ENCODE measurements around the gene ST3GAL6. TPM values are rescaled to one million over a fixed set of nuclear protein-coding genes. Genes with fewer than 3 reads are reported as not detected.

Gene ST3GAL6
- total and polyA plus RNA-seq, 10 of the 15 experiments (the other 5 are each of a cell fraction or from before 2014, with no cell fraction given): 19.5 to 41.2 (median 37.4) TPM

DNA sequence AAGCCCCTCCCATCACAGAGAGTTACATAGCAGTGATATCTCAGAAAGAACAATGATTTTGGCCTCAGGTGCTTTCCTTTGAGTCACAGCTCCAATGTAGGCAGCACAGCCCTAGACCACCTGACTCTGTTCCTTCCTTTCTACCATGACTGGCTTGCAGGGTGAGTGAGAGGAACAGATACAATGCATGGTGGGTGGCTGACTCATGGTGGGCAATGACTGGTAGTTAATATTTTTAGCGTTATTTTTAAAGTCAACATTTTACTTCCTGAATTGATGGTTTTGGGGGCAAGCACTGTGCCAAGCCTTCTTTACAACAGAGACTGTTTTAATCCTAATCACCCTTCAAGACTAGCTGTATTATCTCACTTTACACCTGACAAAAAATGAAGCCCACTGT, 32.8 kb upstream of the ST3GAL6 start (continued):
- TF ChIP-seq, protein P1, sequence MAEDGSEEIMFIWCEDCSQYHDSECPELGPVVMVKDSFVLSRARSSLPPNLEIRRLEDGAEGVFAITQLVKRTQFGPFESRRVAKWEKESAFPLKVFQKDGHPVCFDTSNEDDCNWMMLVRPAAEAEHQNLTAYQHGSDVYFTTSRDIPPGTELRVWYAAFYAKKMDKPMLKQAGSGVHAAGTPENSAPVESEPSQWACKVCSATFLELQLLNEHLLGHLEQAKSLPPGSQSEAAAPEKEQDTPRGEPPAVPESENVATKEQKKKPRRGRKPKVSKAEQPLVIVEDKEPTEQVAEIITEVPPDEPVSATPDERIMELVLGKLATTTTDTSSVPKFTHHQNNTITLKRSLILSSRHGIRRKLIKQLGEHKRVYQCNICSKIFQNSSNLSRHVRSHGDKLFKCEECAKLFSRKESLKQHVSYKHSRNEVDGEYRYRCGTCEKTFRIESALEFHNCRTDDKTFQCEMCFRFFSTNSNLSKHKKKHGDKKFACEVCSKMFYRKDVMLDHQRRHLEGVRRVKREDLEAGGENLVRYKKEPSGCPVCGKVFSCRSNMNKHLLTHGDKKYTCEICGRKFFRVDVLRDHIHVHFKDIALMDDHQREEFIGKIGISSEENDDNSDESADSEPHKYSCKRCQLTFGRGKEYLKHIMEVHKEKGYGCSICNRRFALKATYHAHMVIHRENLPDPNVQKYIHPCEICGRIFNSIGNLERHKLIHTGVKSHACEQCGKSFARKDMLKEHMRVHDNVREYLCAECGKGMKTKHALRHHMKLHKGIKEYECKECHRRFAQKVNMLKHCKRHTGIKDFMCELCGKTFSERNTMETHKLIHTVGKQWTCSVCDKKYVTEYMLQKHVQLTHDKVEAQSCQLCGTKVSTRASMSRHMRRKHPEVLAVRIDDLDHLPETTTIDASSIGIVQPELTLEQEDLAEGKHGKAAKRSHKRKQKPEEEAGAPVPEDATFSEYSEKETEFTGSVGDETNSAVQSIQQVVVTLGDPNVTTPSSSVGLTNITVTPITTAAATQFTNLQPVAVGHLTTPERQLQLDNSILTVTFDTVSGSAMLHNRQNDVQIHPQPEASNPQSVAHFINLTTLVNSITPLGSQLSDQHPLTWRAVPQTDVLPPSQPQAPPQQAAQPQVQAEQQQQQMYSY (CRISPR knock-in tag; IDR thresholded peaks at IDR 0.05): no peak
- TF ChIP-seq, protein P2, sequence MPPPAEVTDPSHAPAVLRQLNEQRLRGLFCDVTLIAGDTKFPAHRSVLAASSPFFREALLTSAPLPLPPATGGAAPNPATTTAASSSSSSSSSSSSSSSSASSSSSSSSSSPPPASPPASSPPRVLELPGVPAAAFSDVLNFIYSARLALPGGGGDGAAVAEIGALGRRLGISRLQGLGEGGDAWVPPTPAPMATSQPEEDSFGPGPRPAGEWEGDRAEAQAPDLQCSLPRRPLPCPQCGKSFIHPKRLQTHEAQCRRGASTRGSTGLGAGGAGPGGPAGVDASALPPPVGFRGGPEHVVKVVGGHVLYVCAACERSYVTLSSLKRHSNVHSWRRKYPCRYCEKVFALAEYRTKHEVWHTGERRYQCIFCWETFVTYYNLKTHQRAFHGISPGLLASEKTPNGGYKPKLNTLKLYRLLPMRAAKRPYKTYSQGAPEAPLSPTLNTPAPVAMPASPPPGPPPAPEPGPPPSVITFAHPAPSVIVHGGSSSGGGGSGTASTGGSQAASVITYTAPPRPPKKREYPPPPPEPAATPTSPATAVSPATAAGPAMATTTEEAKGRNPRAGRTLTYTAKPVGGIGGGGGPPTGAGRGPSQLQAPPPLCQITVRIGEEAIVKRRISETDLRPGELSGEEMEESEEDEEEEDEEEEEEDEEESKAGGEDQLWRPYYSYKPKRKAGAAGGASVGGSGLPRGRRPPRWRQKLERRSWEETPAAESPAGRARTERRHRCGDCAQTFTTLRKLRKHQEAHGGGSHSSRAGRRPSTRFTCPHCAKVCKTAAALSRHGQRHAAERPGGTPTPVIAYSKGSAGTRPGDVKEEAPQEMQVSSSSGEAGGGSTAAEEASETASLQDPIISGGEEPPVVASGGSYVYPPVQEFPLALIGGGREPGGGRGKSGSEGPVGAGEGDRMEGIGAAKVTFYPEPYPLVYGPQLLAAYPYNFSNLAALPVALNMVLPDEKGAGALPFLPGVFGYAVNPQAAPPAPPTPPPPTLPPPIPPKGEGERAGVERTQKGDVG (CRISPR knock-in tag; IDR thresholded peaks at IDR 0.05): no peak
- TF ChIP-seq RBBP5 (conservative IDR thresholded peaks at IDR 0.05): no peak
- no peak for TF ChIP-seq ZNF217 (IDR thresholded peaks at IDR 0.05)
- no peak for TF ChIP-seq SRF (IDR thresholded peaks at IDR 0.05; ENCODE audit: low read depth in 2 of 2, low read length in 2 of 2)
- TF ChIP-seq, protein P3, sequence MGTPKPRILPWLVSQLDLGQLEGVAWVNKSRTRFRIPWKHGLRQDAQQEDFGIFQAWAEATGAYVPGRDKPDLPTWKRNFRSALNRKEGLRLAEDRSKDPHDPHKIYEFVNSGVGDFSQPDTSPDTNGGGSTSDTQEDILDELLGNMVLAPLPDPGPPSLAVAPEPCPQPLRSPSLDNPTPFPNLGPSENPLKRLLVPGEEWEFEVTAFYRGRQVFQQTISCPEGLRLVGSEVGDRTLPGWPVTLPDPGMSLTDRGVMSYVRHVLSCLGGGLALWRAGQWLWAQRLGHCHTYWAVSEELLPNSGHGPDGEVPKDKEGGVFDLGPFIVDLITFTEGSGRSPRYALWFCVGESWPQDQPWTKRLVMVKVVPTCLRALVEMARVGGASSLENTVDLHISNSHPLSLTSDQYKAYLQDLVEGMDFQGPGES (IDR thresholded peaks at IDR 0.05): no peak
- no peak for TF ChIP-seq NRF1 (conservative IDR thresholded peaks at IDR 0.05; ENCODE audit: low read depth, low read length)
- no peak for TF ChIP-seq MYC (IDR thresholded peaks at IDR 0.05; ENCODE audit: insufficient read depth, insufficient read length, insufficient replicate concordance, low read length, severe bottlenecking)
- TF ChIP-seq, protein P4, sequence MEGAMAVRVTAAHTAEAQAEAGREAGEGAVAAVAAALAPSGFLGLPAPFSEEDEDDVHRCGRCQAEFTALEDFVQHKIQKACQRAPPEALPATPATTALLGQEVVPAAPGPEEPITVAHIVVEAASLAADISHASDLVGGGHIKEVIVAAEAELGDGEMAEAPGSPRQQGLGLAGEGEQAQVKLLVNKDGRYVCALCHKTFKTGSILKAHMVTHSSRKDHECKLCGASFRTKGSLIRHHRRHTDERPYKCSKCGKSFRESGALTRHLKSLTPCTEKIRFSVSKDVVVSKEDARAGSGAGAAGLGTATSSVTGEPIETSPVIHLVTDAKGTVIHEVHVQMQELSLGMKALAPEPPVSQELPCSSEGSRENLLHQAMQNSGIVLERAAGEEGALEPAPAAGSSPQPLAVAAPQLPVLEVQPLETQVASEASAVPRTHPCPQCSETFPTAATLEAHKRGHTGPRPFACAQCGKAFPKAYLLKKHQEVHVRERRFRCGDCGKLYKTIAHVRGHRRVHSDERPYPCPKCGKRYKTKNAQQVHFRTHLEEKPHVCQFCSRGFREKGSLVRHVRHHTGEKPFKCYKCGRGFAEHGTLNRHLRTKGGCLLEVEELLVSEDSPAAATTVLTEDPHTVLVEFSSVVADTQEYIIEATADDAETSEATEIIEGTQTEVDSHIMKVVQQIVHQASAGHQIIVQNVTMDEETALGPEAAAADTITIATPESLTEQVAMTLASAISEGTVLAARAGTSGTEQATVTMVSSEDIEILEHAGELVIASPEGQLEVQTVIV (IDR thresholded peaks at IDR 0.05; ENCODE audit: borderline replicate concordance, partially characterized antibody): no peak
- TF ChIP-seq, protein P5, sequence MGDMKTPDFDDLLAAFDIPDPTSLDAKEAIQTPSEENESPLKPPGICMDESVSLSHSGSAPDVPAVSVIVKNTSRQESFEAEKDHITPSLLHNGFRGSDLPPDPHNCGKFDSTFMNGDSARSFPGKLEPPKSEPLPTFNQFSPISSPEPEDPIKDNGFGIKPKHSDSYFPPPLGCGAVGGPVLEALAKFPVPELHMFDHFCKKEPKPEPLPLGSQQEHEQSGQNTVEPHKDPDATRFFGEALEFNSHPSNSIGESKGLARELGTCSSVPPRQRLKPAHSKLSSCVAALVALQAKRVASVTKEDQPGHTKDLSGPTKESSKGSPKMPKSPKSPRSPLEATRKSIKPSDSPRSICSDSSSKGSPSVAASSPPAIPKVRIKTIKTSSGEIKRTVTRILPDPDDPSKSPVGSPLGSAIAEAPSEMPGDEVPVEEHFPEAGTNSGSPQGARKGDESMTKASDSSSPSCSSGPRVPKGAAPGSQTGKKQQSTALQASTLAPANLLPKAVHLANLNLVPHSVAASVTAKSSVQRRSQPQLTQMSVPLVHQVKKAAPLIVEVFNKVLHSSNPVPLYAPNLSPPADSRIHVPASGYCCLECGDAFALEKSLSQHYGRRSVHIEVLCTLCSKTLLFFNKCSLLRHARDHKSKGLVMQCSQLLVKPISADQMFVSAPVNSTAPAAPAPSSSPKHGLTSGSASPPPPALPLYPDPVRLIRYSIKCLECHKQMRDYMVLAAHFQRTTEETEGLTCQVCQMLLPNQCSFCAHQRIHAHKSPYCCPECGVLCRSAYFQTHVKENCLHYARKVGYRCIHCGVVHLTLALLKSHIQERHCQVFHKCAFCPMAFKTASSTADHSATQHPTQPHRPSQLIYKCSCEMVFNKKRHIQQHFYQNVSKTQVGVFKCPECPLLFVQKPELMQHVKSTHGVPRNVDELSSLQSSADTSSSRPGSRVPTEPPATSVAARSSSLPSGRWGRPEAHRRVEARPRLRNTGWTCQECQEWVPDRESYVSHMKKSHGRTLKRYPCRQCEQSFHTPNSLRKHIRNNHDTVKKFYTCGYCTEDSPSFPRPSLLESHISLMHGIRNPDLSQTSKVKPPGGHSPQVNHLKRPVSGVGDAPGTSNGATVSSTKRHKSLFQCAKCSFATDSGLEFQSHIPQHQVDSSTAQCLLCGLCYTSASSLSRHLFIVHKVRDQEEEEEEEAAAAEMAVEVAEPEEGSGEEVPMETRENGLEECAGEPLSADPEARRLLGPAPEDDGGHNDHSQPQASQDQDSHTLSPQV (IDR thresholded peaks at IDR 0.05): no peak
- TF ChIP-seq RCOR1 (conservative IDR thresholded peaks at IDR 0.05; ENCODE audit: low read depth, low read length): no peak
- TF ChIP-seq SP1 (IDR thresholded peaks at IDR 0.05; ENCODE audit: low read depth, low read length): no peak
